H1 (cell line): Measurements from ENCODE around the gene ELF4. TPM values are rescaled to one million over a fixed set of nuclear protein-coding genes. Genes with fewer than 3 reads are reported as not detected.

Source experiments
- CTCF ChIA-PET: fragments of 300-600 bp; sonication (Branson Sonifier 250); formaldehyde crosslinking; loops from one replicate; lab custom pipeline; 2021; ENCODE audit not compliant: partially characterized antibody; lab: Charles Lee
- POLR2A ChIA-PET: fragments of 300-600 bp; sonication (Branson Sonifier 250); formaldehyde crosslinking; loops from one replicate; lab custom pipeline; 2021; ENCODE audit warnings: inconsistent platforms; ENCODE audit not compliant: partially characterized antibody; lab: Charles Lee
- DNase-seq, 2 experiments: peaks; one replicate each; pipeline versions ENCODE4 v3.0.0 to v3.0.0-alpha.2; 2010 to 2022; ENCODE audit warnings: low spot score in 2 of 2, low read depth in 1 of 2, mixed read lengths in 1 of 2
- FAIRE-seq: peaks from 2 replicates; lab custom pipeline; 2011; peaks lifted over from hg19 to GRCh38; lab: Jason Lieb, UNC
- H2AFZ ChIP-seq: 2 replicates; pipeline ENCODE4 v1.8.1; 2012; ENCODE audit warnings: low read length, inconsistent platforms
- H2AK5ac ChIP-seq: 2 replicates; pipeline ENCODE4 v1.6.1; 2013; ENCODE audit warnings: low read depth, low read length
- H2BK120ac ChIP-seq: replicated peaks from 2 replicates; pipeline ENCODE3; 2013; ENCODE audit warnings: low read depth, low read length, inconsistent platforms
- H2BK12ac ChIP-seq: 2 replicates; pipeline ENCODE4 v1.6.1; 2013; ENCODE audit warnings: low read depth, low read length
- H2BK15ac ChIP-seq: 2 replicates; pipeline ENCODE4 v1.6.1; 2013; ENCODE audit warnings: low read length
- H2BK20ac ChIP-seq: 2 replicates; pipeline ENCODE4 v1.6.1; 2013; ENCODE audit warnings: low read length
- H2BK5ac ChIP-seq: 2 replicates; pipeline ENCODE4 v1.6.1; 2013; ENCODE audit warnings: low read depth, low read length
- H3K14ac ChIP-seq: 2 replicates; pipeline ENCODE4 v1.6.1; 2013; ENCODE audit warnings: inconsistent platforms; ENCODE audit not compliant: insufficient read length
- H3K18ac ChIP-seq: 2 replicates; pipeline ENCODE4 v1.6.1; 2013; ENCODE audit warnings: low read length; ENCODE audit errors: extremely low read depth
- H3K23ac ChIP-seq: 2 replicates; pipeline ENCODE4 v1.6.1; 2013; ENCODE audit warnings: inconsistent platforms; ENCODE audit not compliant: insufficient read length
- H3K23me2 ChIP-seq: 2 replicates; pipeline ENCODE4 v1.6.1; 2013; ENCODE audit warnings: low read depth, low read length
- H3K27ac ChIP-seq: 2 replicates; pipeline ENCODE4 v1.6.1; 2011; ENCODE audit warnings: low read depth, low read length, inconsistent platforms
- H3K27me3 ChIP-seq, 4 experiments: replicated peaks in 1 of 4; 1 replicate in 1 of 4; 2 replicates in 3 of 4; pipeline versions ENCODE4 v1.6.1 to v1.8.1; 2011 to 2013; ENCODE audit warnings: low read length in 3 of 4, mild to moderate bottlenecking in 3 of 4, inconsistent platforms in 2 of 4, mixed read lengths in 2 of 4, moderate library complexity in 1 of 4; ENCODE audit not compliant: control insufficient read depth in 3 of 4, insufficient read depth in 3 of 4; ENCODE audit errors: extremely low read depth in 1 of 4
- H3K36me3 ChIP-seq, 4 experiments: 2 replicates each; pipeline versions ENCODE4 v1.6.1 to v1.8.1; 2011 to 2013; ENCODE audit warnings: mild to moderate bottlenecking in 4 of 4, low read length in 3 of 4, moderate library complexity in 2 of 4, control low read depth in 1 of 4, inconsistent platforms in 1 of 4; ENCODE audit not compliant: insufficient read depth in 4 of 4, control insufficient read depth in 2 of 4
- H3K4ac ChIP-seq: replicated peaks from 2 replicates; pipeline ENCODE3; 2013; ENCODE audit warnings: low read length, low read depth, mixed read lengths, inconsistent platforms; ENCODE audit not compliant: insufficient read length
- H3K4me1 ChIP-seq, 4 experiments: replicated peaks in 1 of 4; 1 replicate in 1 of 4; 2 replicates in 3 of 4; pipeline versions ENCODE4 v1.6.1 to v1.8.1; 2011 to 2013; ENCODE audit warnings: low read length in 3 of 4, inconsistent platforms in 2 of 4, mixed read lengths in 1 of 4; ENCODE audit not compliant: insufficient read depth in 4 of 4, control insufficient read depth in 3 of 4
- H3K4me2 ChIP-seq, 2 experiments: 2 replicates each; pipeline versions ENCODE4 v1.6.1 to v1.8.1; 2011 to 2013; ENCODE audit warnings: low read depth in 2 of 2, low read length in 2 of 2, control low read depth in 1 of 2, inconsistent platforms in 1 of 2, mild to moderate bottlenecking in 1 of 2; ENCODE audit not compliant: insufficient read depth in 1 of 2
- H3K4me3 ChIP-seq, 4 experiments: fragments of 200-600, 300-600 bp in 1 of 4; sonication (generic), shearing (Covaris generic), sonication (Bioruptor Twin) in 1 of 4; 2 replicates each; pipeline versions ENCODE4 v1.5.1 to v1.8.1; 2011 to 2016; ENCODE audit warnings: low read length in 4 of 4, low read depth in 3 of 4, control low read depth in 2 of 4, inconsistent platforms in 2 of 4, mild to moderate bottlenecking in 2 of 4, mixed read lengths in 1 of 4, moderate library complexity in 1 of 4; ENCODE audit not compliant: insufficient read depth in 2 of 4; ENCODE audit errors: extremely low read depth in 1 of 4
- H3K56ac ChIP-seq: replicated peaks from 2 replicates; pipeline ENCODE3; 2013; ENCODE audit warnings: low read depth, mild to moderate bottlenecking, mixed read lengths, low read length, inconsistent platforms; ENCODE audit not compliant: insufficient read length
- H3K79me1 ChIP-seq: 2 replicates; pipeline ENCODE4 v1.6.1; 2013; ENCODE audit warnings: low read depth, low read length, control low read depth
- H3K79me2 ChIP-seq, 2 experiments: 2 replicates each; pipeline versions ENCODE4 v1.6.1 to v1.8.1; 2012 to 2013; ENCODE audit warnings: low read length in 2 of 2, mild to moderate bottlenecking in 2 of 2, inconsistent platforms in 1 of 2; ENCODE audit not compliant: insufficient read depth in 2 of 2, control insufficient read depth in 1 of 2
- H3K9ac ChIP-seq, 4 experiments: replicated peaks in 1 of 4; 1 replicate in 1 of 4; 2 replicates in 3 of 4; pipeline versions ENCODE4 v1.6.1 to v1.8.1; 2011 to 2013; ENCODE audit warnings: low read depth in 3 of 4, low read length in 3 of 4, control low read depth in 2 of 4, mild to moderate bottlenecking in 2 of 4, moderate library complexity in 2 of 4, inconsistent platforms in 1 of 4; ENCODE audit errors: extremely low read depth in 1 of 4
- H3K9me3 ChIP-seq, 2 experiments: 2 replicates each; pipeline versions ENCODE4 v1.6.1 to v1.8.1; 2012 to 2013; ENCODE audit warnings: mild to moderate bottlenecking in 2 of 2, moderate library complexity in 2 of 2, control low read depth in 1 of 2, inconsistent platforms in 1 of 2, low read depth in 1 of 2, low read length in 1 of 2, mixed read lengths in 1 of 2; ENCODE audit not compliant: insufficient read depth in 2 of 2
- H4K20me1 ChIP-seq, 2 experiments: replicated peaks in 1 of 2; 2 replicates each; pipeline versions ENCODE3 to v1.8.1; 2011 to 2013; ENCODE audit warnings: inconsistent platforms in 2 of 2, low read length in 2 of 2, mild to moderate bottlenecking in 1 of 2; ENCODE audit not compliant: insufficient read depth in 2 of 2, control insufficient read depth in 1 of 2
- H4K5ac ChIP-seq: 2 replicates; pipeline ENCODE4 v1.6.1; 2013; ENCODE audit warnings: low read length, low read depth, mixed read lengths, inconsistent platforms; ENCODE audit not compliant: insufficient read length
- H4K8ac ChIP-seq: 2 replicates; pipeline ENCODE4 v1.8.0; 2013; ENCODE audit warnings: mild to moderate bottlenecking, moderate library complexity, low read length, inconsistent platforms; ENCODE audit not compliant: insufficient read depth; ENCODE audit errors: extremely low read depth
- H4K91ac ChIP-seq: replicated peaks from 2 replicates; pipeline ENCODE3; 2013; ENCODE audit warnings: low read length, mixed read lengths, inconsistent platforms; ENCODE audit not compliant: insufficient read length
- ASH2L ChIP-seq: fragments of 200-600, 300-600 bp; sonication (generic); IDR thresholded peaks from one replicate; pipeline ENCODE4 v1.7.1; 2017; ENCODE audit warnings: low read length
- CEBPB ChIP-seq: IDR thresholded peaks from 2 replicates; pipeline ENCODE4 v1.6.1; 2012; ENCODE audit warnings: low read depth, low read length
- GTF2F1 ChIP-seq: IDR thresholded peaks from 2 replicates; pipeline ENCODE4 v1.6.1; 2012; ENCODE audit warnings: low read depth, low read length, improper control_type of control experiment, borderline replicate concordance
- HDAC6 ChIP-seq: IDR thresholded peaks from one replicate; pipeline ENCODE4 v1.7.1; 2012; ENCODE audit warnings: low read depth, mild to moderate bottlenecking, inconsistent platforms, low read length, moderate library complexity
- JUND ChIP-seq: IDR thresholded peaks from 2 replicates; pipeline ENCODE4 v1.6.1; 2011; ENCODE audit warnings: mild to moderate bottlenecking, improper control_type of control experiment, low read length
- NRF1 ChIP-seq: IDR thresholded peaks from 2 replicates; pipeline ENCODE4 v1.6.1; 2011; ENCODE audit warnings: mild to moderate bottlenecking, low read depth, low read length, improper control_type of control experiment
- POLR2AphosphoS5 ChIP-seq: IDR thresholded peaks from 2 replicates; pipeline ENCODE4 v1.6.1; 2011; ENCODE audit warnings: low read depth, low read length
- SAP30 ChIP-seq: fragments of 300-600 bp; sonication (generic); IDR thresholded peaks from 2 replicates; pipeline ENCODE4 v1.7.1; 2012; ENCODE audit warnings: low read length, moderate library complexity, mild to moderate bottlenecking, inconsistent platforms; ENCODE audit not compliant: insufficient read depth, insufficient replicate concordance
- SIRT6 ChIP-seq: IDR thresholded peaks from one replicate; pipeline ENCODE4 v1.7.1; 2012; ENCODE audit warnings: low read length, inconsistent platforms
- TCF12 ChIP-seq: IDR thresholded peaks from 2 replicates; pipeline ENCODE4 v1.6.1; 2011; ENCODE audit warnings: low read depth, mild to moderate bottlenecking, low read length
- WGBS, 2 experiments: shearing (Covaris generic) in 1 of 2; methylation state at CpG; one replicate each; pipeline versions ENCODE4 v1.1.6 to v1.1.7; 2013 to 2015; ENCODE audit warnings: low lambda C conversion rate in 2 of 2, mixed read lengths in 2 of 2, inconsistent platforms in 1 of 2, low coverage in 1 of 2, missing lambda C conversion rate in 1 of 2; ENCODE audit not compliant: insufficient replicate concordance in 2 of 2, insufficient coverage in 1 of 2, insufficient read length in 1 of 2; ENCODE audit errors: extremely low coverage in 1 of 2, missing lambda C conversion rate in 1 of 2; 5-methylcytosine and 5-hydroxymethylcytosine counted together
- polyA plus RNA-seq, 7 experiments: library from polyadenylated mRNA; depleted of rRNA in 3 of 7; stranded (reverse) in 5 of 7; unstranded in 2 of 7; fragments of >200 nt in 5 of 7; fragments of 200-250 nt in 2 of 7; gene quantifications; 1 replicate in 5 of 7; 2 replicates in 1 of 7; 4 replicates in 1 of 7; pipeline versions ENCODE4 v1.2.1 to v1.2.3, GENCODE V29; 2011 to 2013; ENCODE audit warnings: missing spikeins in 2 of 7, mixed read lengths in 2 of 7
- total RNA-seq: library from RNA; stranded (reverse); fragmentation: NEBNext Ultra II Directional; extraction: Animal tissue kit (Norgen Biotek cat#: 25700); gene quantifications from 2 replicates; pipeline ENCODE4 v1.2.1, GENCODE V29; 2021
- TF ChIP-seq, protein P1 (sequence below), 3 experiments: IDR thresholded peaks; 1 replicate in 2 of 3; 2 replicates in 1 of 3; pipeline versions ENCODE4 v1.5.1 to v1.6.1; 2011; ENCODE audit warnings: low read length in 3 of 3, mild to moderate bottlenecking in 3 of 3, inconsistent platforms in 2 of 3, low read depth in 1 of 3, moderate library complexity in 1 of 3; ENCODE audit not compliant: insufficient read depth in 1 of 3; ENCODE audit errors: control extremely low read depth in 1 of 3

ELF4 gene
- total and polyA plus RNA-seq, 2 of the 8 experiments (the other 6 are each of a cell fraction or from before 2014, with no cell fraction given): 1.8 to 2.0 TPM

DNA sequence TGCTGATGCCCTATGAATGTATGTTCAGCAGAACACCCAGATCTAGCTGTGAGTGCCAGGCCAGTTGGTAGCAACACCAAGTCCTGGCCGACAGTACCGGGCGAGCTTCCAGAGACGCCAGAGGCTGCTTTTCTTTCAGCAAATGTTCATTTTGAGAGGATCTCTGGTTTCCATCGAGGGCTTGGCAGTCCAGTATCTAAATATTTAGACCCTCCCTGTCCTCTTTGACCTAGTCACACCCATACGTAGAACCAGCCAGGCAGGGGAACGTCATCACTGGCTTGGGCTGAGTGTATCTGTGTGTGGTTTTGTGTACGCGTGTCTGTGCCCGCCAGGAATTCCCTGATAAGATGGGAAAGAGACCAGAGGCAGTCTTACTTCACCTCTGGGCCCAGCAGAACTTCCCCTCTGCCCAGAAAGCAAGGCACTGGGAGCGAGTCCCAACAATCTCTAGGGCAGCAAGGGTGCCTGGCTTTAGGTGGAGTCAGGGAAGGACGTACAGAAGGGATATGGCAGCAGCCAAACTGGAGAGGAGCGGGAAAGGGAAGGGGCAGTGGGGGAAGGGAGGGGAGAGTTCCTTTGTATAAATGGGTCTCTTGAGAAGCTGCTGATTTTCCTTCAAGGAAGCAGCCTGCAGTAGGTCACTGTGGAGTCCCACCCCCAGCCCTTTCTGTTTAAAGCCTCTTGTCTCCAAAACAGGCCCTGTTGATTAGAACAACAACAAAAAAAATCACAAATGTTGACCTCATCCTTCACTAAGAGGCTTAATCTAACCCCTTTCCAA is 15.0 kb upstream of the ELF4 start:
- H3K23ac ChIP-seq: no peak overlapping the region
- H2BK5ac ChIP-seq: no peak overlapping the region
- H3K14ac ChIP-seq: no peak overlapping the region
- no peak overlapping the region for H2AK5ac ChIP-seq
- peaks cover 0 to 2% of the 10 kb centered on the region in 2 experiments for H4K20me1 ChIP-seq
- ChIA-PET CTCF (interaction anchor here (0.6 to 1.0 kb wide), 3 partner anchors 10 to 200 kb away, joined by 3 to 4 read pairs (median 3); no protein-coding TSS in a partner anchor), POLR2A (no interaction called here)
- no peaks in the 10 kb centered on the region for H3K79me1 ChIP-seq
- no peak overlapping the region for H3K9ac ChIP-seq
- peaks cover 0 to 2% (median 0%) of the 10 kb centered on the region in 4 experiments; a peak in 2 of 7 replicates for H3K27me3 ChIP-seq
- no peaks in the 10 kb centered on the region; the same call in 1 of the 2 replicates for H3K23me2 ChIP-seq
- H4K8ac ChIP-seq: no peak overlapping the region
- no peak overlapping the region for H2AFZ ChIP-seq
- no peak overlapping the region for H3K18ac ChIP-seq
- no peak overlapping the region for H4K5ac ChIP-seq
- H3K4ac ChIP-seq: no peak overlapping the region
- H3K9me3 ChIP-seq: no peaks in the 10 kb centered on the region
- no peak overlapping the region for H2BK12ac ChIP-seq
- peaks cover 0 to 12% (median 6%) of the 10 kb centered on the region in 4 experiments; a peak in 5 of 8 replicates for H3K36me3 ChIP-seq
- H2BK120ac ChIP-seq: no peak overlapping the region
- no peak overlapping the region for H2BK15ac ChIP-seq
- H3K4me3 ChIP-seq: no peak overlapping the region
- DNase-seq: no peak
- no peak overlapping the region for H3K4me2 ChIP-seq
- H4K91ac ChIP-seq: no peak overlapping the region
- 81% methylated on average over 12 of the region's 13 CpGs; no CpG with 5 or more reads in 1 of the 2 experiments for WGBS, 2 experiments
- no peak overlapping the region for H2BK20ac ChIP-seq
- no peak overlapping the region for H3K27ac ChIP-seq
- H3K79me2 ChIP-seq: no peaks in the 10 kb centered on the region
- no peaks in the 10 kb centered on the region for H3K4me1 ChIP-seq
- H3K56ac ChIP-seq: no peak overlapping the region
- FAIRE-seq: no peak
- TF ChIP-seq GTF2F1 (no peak), SAP30 (no peak), HDAC6 (no peak), NRF1 (no peak), POLR2AphosphoS5 (no peak), SIRT6 (no peak), TCF12 (no peak), ASH2L (no peak), JUND (no peak), CEBPB (no peak)
- TF ChIP-seq, protein P1, sequence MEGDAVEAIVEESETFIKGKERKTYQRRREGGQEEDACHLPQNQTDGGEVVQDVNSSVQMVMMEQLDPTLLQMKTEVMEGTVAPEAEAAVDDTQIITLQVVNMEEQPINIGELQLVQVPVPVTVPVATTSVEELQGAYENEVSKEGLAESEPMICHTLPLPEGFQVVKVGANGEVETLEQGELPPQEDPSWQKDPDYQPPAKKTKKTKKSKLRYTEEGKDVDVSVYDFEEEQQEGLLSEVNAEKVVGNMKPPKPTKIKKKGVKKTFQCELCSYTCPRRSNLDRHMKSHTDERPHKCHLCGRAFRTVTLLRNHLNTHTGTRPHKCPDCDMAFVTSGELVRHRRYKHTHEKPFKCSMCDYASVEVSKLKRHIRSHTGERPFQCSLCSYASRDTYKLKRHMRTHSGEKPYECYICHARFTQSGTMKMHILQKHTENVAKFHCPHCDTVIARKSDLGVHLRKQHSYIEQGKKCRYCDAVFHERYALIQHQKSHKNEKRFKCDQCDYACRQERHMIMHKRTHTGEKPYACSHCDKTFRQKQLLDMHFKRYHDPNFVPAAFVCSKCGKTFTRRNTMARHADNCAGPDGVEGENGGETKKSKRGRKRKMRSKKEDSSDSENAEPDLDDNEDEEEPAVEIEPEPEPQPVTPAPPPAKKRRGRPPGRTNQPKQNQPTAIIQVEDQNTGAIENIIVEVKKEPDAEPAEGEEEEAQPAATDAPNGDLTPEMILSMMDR (IDR thresholded peaks at IDR 0.05; ENCODE audit: control extremely low read depth in 1 of 3, insufficient read depth in 1 of 3, low read depth in 1 of 3, low read length in 3 of 3): no peak
